DOHH2 (cell line): ENCODE data around the gene ST3GAL2.

Experiments
- H3F3A ChIP-seq: fragments of 200-600 bp; sonication (generic), shearing (Covaris generic); 2 replicates; pipeline ENCODE4 v1.6.0; 2016; ENCODE audit warnings: antibody characterized with exemption, mild to moderate bottlenecking; ENCODE audit not compliant: control insufficient read depth, insufficient read depth
- H3K27ac ChIP-seq: fragments of 200-600 bp; sonication (generic); 2 replicates; pipeline ENCODE4 v1.5.1; 2014; ENCODE audit warnings: low read depth, mild to moderate bottlenecking, low read length, moderate library complexity
- H3K27me3 ChIP-seq: fragments of 200-600 bp; sonication (generic); 2 replicates; pipeline ENCODE4 v1.6.1; 2014; ENCODE audit warnings: mild to moderate bottlenecking, low read length, mixed read lengths; ENCODE audit not compliant: control insufficient read depth
- H3K36me3 ChIP-seq: fragments of 200-600 bp; sonication (generic); 2 replicates; pipeline ENCODE4 v1.6.1; 2014; ENCODE audit warnings: mild to moderate bottlenecking, low read length, moderate library complexity, mixed read lengths; ENCODE audit not compliant: control insufficient read depth
- H3K4me1 ChIP-seq: fragments of 200-600 bp; sonication (generic); 2 replicates; pipeline ENCODE4 v1.6.1; 2014; ENCODE audit warnings: mild to moderate bottlenecking, low read length, mixed read lengths; ENCODE audit not compliant: control insufficient read depth
- H3K4me2 ChIP-seq: fragments of 200-600 bp; sonication (generic); 2 replicates; pipeline ENCODE4 v1.6.0; 2014; ENCODE audit warnings: mild to moderate bottlenecking, low read length, moderate library complexity
- H3K4me3 ChIP-seq: fragments of 200-600 bp; sonication (generic); 2 replicates; pipeline ENCODE4 v1.5.1; 2014; ENCODE audit warnings: mild to moderate bottlenecking, low read length, mixed read lengths
- H3K79me2 ChIP-seq: fragments of 200-600 bp; sonication (generic); 2 replicates; pipeline ENCODE4 v1.6.1; 2014; ENCODE audit warnings: mild to moderate bottlenecking, low read length, mixed read lengths; ENCODE audit not compliant: control insufficient read depth
- H3K9me2 ChIP-seq: fragments of 200-600 bp; sonication (generic); replicated peaks from 2 replicates; pipeline ENCODE4 v1.6.1; 2014; ENCODE audit warnings: mild to moderate bottlenecking, low read length, mixed read lengths; ENCODE audit not compliant: control insufficient read depth
- H3K9me3 ChIP-seq: fragments of 200-600 bp; sonication (generic); 2 replicates; pipeline ENCODE4 v1.6.1; 2014; ENCODE audit warnings: antibody characterized with exemption, low read length, mixed read lengths; ENCODE audit not compliant: control insufficient read depth, insufficient read depth
- H4K20me1 ChIP-seq: fragments of 200-600 bp; sonication (generic); 2 replicates; pipeline ENCODE4 v1.6.0; 2014; ENCODE audit warnings: low read depth, mild to moderate bottlenecking, antibody characterized with exemption, low read length, moderate library complexity; ENCODE audit not compliant: control insufficient read depth, insufficient read depth
- CTCF ChIP-seq: fragments of 200-600 bp; sonication (generic); IDR thresholded peaks from one replicate; pipeline ENCODE4 v1.5.1; 2014; ENCODE audit warnings: antibody characterized with exemption, mild to moderate bottlenecking, low read depth, low read length; ENCODE audit not compliant: poor library complexity, severe bottlenecking
- EZH2phosphoT487 ChIP-seq: fragments of 200-600 bp; sonication (generic); IDR thresholded peaks from 2 replicates; pipeline ENCODE4 v1.6.1; 2017; ENCODE audit warnings: borderline replicate concordance, mild to moderate bottlenecking, antibody characterized with exemption, low read length, moderate library complexity, mixed read lengths

The ST3GAL2 gene

GRCh38 chr16:70378869-70379493 lies 59.9 kb downstream of the ST3GAL2 start:
- Histone ChIP-seq H3K79me2 (peaks cover 34% of the 10 kb centered on the region), H3K36me3 (peaks cover 68% of the 10 kb centered on the region), H3K27me3 (no peaks in the 10 kb centered on the region), H3K4me3 (0 out of 2 replicates have a peak overlapping the region, but pooled peaks have one; percentile 100), H3F3A (peaks cover 32% of the 10 kb centered on the region), H3K9me3 (no peaks in the 10 kb centered on the region), H3K4me2 (peak overlapping the region; percentile 93), H3K27ac (no peak overlapping the region), H4K20me1 (peaks cover 3% of the 10 kb centered on the region; the same call in 1 of the 2 replicates), H3K9me2 (no peaks in the 10 kb centered on the region), H3K4me1 (peaks cover 18% of the 10 kb centered on the region)
- no peak for TF ChIP-seq CTCF
- no peak for TF ChIP-seq EZH2phosphoT487

- H3K9me3 ChIP-seq = no peaks in the 10 kb centered on the region
- H3K4me3 ChIP-seq = no peak overlapping the region
- TF ChIP-seq EZH2phosphoT487 (no peak), CTCF (no peak)
- peaks cover 75% of the 10 kb centered on the region for H3K36me3 ChIP-seq
- H3K9me2 ChIP-seq = no peaks in the 10 kb centered on the region
- no peak overlapping the region for H3K27ac ChIP-seq
- H3K4me1 ChIP-seq = peaks cover 18% of the 10 kb centered on the region
- peaks cover 32% of the 10 kb centered on the region for H3F3A ChIP-seq
- no peak overlapping the region for H3K4me2 ChIP-seq
- no peaks in the 10 kb centered on the region for H3K27me3 ChIP-seq
- peaks cover 3% of the 10 kb centered on the region; the same call in 1 of the 2 replicates for H4K20me1 ChIP-seq
- H3K79me2 ChIP-seq = peaks cover 34% of the 10 kb centered on the region
Observed at GRCh38 chr16:70377782-70378181, 61.1 kb downstream of the ST3GAL2 start.

GRCh38 chr16:70375636-70376611 lies 63.0 kb downstream of the ST3GAL2 start:
- no peak overlapping the region for H3K27ac ChIP-seq
- H3K9me3 ChIP-seq = no peaks in the 10 kb centered on the region
- no peak overlapping the region for H3K4me3 ChIP-seq
- TF ChIP-seq EZH2phosphoT487 (no peak), CTCF (no peak)
- peaks cover 10% of the 10 kb centered on the region for H3K4me1 ChIP-seq
- peaks cover 85% of the 10 kb centered on the region for H3K36me3 ChIP-seq
- H4K20me1 ChIP-seq = peaks cover 3% of the 10 kb centered on the region; the same call in 1 of the 2 replicates
- H3K27me3 ChIP-seq = no peaks in the 10 kb centered on the region
- H3K4me2 ChIP-seq = no peak overlapping the region
- peaks cover 27% of the 10 kb centered on the region for H3F3A ChIP-seq
- H3K9me2 ChIP-seq = no peaks in the 10 kb centered on the region
- H3K79me2 ChIP-seq = peaks cover 31% of the 10 kb centered on the region
